Motor neuron (in vitro differentiated cells): Measurements from ENCODE around the gene HAGHL. TPM values are rescaled to one million over a fixed set of nuclear protein-coding genes. Genes with fewer than 3 reads are reported as not detected.
A peak's percentile ranks its signal among the peaks of the same experiment; 100 is the strongest.
"Not testable (repeated sequence)": the region's sequence is repeated elsewhere in the genome, so short reads cannot be mapped to it uniquely, and the experiment has no call there.

Source experiments
- ATAC-seq, 8 experiments: fragments of 200-7000 bp; cut with Tn5 transposase; replicated peaks in 6 of 8; 2 replicates each; pipeline ENCODE4 v1.8.0; 2021; ENCODE audit warnings: mild to moderate bottlenecking in 8 of 8, moderate library complexity in 8 of 8
- H3K27ac ChIP-seq, 2 donors: fragments of 250-450 bp; sonication (Bioruptor Pico); 2 replicates each; pipeline ENCODE4 v1.9.0; 2021; ENCODE audit warnings: antibody characterized with exemption in 2 of 2, mild to moderate bottlenecking in 2 of 2, moderate library complexity in 1 of 2
- H3K4me1 ChIP-seq, 2 donors: fragments of 250-450 bp; sonication (Bioruptor Pico); replicated peaks in 1 of 2; 2 replicates each; pipeline ENCODE4 v1.6.1; 2021; ENCODE audit warnings: antibody characterized with exemption in 2 of 2, mild to moderate bottlenecking in 2 of 2, moderate library complexity in 1 of 2
- H3K4me3 ChIP-seq, 5 donors: fragments of 250-450 bp; sonication (Bioruptor Pico); 2 replicates each; pipeline ENCODE4 v1.9.0; 2021; ENCODE audit warnings: antibody characterized with exemption in 5 of 5, mild to moderate bottlenecking in 5 of 5, moderate library complexity in 4 of 5
- WGBS, 10 experiments: fragments of 450-650 bp; shearing (Covaris generic); methylation state at CpG; one replicate each; pipeline ENCODE4 v1.0.0; 2022; 5-methylcytosine and 5-hydroxymethylcytosine counted together
- in situ Hi-C, 9 experiments: fragments of 400-800 bp; cut with MboI; loops; one replicate each; pipeline ENCODE4 v1.15.0; 2021; ENCODE audit warnings: low sequenced_read_pairs in 9 of 9, low pct_unique_long_range_greater_than_20kb in 2 of 9; ENCODE audit not compliant: unreplicated experiment in 9 of 9
- total RNA-seq, 8 experiments: library from RNA; unstranded; fragments of 300-600 nt; gene quantifications; 2 replicates each; pipeline versions ENCODE4 v1.2.3 to v1.2.4, GENCODE V29; 2022

HAGHL gene
- total RNA-seq, 8 experiments from 2014 or later, result 6.6 to 36.6 (median 14.2) TPM

GRCh38 chr16:754121-754607 is 27.3 kb downstream of the HAGHL start:
- ATAC-seq, H3K27ac ChIP-seq, in situ Hi-C loops, H3K4me3 ChIP-seq: not testable (repeated sequence)
- 20 to 100% (median 88%) methylated on average over 1 to 5 of the region's 11 CpGs; no CpG with 5 or more reads in 2 of the 10 experiments for WGBS, 10 experiments
- peaks cover 13 to 20% of the 10 kb centered on the region in 2 donors for H3K4me1 ChIP-seq

GRCh38 chr16:754656-755055 is 27.8 kb downstream of the HAGHL start:
- ATAC-seq, result peak in 3 of 8 experiments; percentile 10 to 20 (median 13)
- Histone ChIP-seq H3K4me3 (no peak overlapping the region), H3K27ac (no peak overlapping the region), H3K4me1 (peaks cover 13 to 20% of the 10 kb centered on the region in 2 donors)
- in situ Hi-C loops, result no loop called here
- WGBS, 10 experiments, result 17 to 78% (median 63%) methylated on average over 1 to 8 of the region's 11 CpGs; no CpG with 5 or more reads in 1 of the 10 experiments

DNA sequence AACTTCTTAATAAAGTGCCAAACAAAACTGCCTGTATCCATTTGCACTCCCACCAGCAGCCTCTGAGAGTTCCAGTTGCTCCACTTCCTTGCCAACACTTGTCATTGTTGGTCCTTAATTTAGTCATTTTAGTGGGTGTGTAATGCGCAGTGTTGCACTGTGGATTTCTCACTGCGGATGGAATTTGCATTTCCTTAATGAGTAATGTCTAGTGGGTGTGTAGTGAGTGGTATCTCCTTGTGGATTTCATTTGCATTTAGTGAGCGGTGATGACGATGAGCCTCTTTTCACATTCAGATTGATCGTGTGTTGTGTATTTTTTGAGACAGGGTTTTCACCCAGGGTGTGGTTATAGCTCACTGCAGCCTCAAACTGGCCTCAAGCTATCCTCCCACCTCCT is 29.5 kb downstream of the HAGHL start:
- Histone ChIP-seq H3K4me3 (no peak overlapping the region), H3K4me1 (peaks cover 10% of the 10 kb centered on the region in 2 donors), H3K27ac (no peak overlapping the region)
- in situ Hi-C loops, result no loop called here
- ATAC-seq, result peak in 5 of 8 experiments; percentile 17 to 99 (median 27)
- 0 to 100% (median 79%) methylated on average over 1 to 5 of the region's 5 CpGs; no CpG with 5 or more reads in 1 of the 10 experiments for WGBS, 10 experiments

DNA sequence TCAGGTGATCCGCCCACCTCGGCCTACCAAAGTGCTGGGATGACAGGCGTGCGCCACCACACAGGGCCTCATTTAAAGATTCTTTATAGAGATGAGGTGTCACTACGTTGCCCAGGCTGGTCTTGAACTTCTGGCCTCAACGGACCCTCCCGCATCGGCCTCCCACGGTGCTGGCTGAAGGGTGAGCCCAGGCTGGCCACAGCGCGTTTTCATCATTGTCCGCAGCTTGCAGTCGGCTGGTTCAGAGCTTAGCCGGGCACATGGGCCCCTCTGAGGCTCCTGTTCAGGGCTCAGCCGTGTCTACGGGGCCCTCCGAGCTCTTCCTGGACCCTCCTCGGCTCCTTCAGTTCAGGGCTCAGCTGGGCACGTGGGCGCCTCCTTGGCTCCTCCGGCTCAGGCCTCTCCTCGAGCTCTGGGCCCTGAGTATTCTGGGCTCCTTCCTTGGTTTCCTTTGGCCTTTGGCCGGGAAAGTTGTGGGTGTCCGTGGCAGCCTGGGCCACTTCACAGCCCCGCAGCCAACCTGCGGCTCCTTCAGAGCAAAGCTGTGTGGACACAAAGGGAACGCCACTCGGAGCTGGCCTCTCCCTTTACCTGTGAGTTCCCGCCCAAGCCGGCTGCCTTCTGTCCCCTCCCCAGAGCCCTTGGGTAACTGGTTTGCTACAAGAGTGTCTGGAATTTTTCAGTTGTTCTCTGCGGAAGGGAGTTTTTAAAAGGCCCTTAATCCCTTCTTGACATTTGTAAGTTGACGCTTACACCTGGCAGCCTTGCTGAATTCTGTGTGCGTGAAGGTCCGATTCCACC is 32.4 kb downstream of the HAGHL start:
- H3K4me3 ChIP-seq, result no peak overlapping the region
- peak overlapping the region in 1 of 2 donors; percentile 14 for H3K27ac ChIP-seq
- WGBS, 10 experiments, result 43 to 100% (median 93%) methylated on average over 1 to 17 of the region's 34 CpGs; no CpG with 5 or more reads in 2 of the 10 experiments
- H3K4me1 ChIP-seq, result peaks cover 0 to 7% of the 10 kb centered on the region in 2 donors
- in situ Hi-C loops, result no loop called here
- no peak for ATAC-seq

GRCh38 chr16:760065-760464 is 33.2 kb downstream of the HAGHL start:
- in situ Hi-C loops, result no loop called here
- no peak overlapping the region for H3K27ac ChIP-seq
- H3K4me3 ChIP-seq, result no peak overlapping the region
- 30 to 80% methylated on average over 1 to 2 of the region's 15 CpGs; no CpG with 5 or more reads in 8 of the 10 experiments for WGBS, 10 experiments
- ATAC-seq, result no peak
- H3K4me1 ChIP-seq, result peaks cover 3 to 7% of the 10 kb centered on the region in 2 donors

DNA sequence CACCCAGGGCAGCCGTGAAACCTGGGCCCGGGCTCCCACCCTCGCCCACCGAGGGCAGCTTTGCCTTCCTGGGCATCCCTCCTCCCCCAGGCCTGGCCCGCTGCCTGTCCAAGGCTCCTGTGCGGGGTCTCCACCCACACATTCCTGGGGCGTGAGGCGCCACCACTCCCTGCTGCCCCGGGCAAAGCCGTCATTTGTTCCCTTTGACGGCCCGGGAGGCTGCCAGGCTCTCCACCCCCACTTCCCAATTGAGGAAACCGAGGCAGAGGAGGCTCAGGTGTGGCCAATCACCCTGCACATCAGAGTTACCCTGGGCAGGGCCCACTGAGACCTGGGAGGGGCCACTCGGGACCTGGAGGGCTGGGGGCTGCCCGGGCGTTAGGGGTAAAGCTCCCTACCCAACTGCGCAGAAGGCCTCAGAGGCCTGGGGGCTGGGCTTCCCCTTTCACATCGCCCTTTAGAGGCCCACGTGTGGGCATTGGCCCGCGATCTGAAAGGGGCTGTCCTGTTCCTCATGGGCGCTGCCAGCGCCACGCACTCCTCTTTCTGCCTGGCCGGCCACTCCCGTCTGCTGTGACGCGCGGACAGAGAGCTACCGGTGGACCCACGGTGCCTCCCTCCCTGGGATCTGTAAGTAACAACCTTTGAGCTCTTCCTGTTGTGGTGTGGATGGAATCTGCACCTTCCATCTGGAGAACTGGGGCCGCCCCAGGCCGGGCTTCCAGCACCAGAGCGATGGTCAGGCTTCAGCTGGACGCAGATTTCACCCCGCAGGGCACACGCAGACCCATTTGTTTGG is 33.8 kb downstream of the HAGHL start, which contains the start of gene MSLN:
Gene MSLN (plus strand): TSS at position 190 of the 799 bp plus-strand sequence. CDS start 1,947 bp downstream, outside the sequence.
- no peak within 1 kb of the TSS for H3K4me3 ChIP-seq
- ATAC-seq, result peak in 2 of 8 experiments; percentile 10 to 47
- 53 to 100% (median 86%) methylated on average over 1 to 9 of the region's 37 CpGs; no CpG with 5 or more reads in 4 of the 10 experiments for WGBS, 10 experiments
- peak within 1 kb of the TSS in 1 of 2 donors; percentile 14 for H3K27ac ChIP-seq
- in situ Hi-C loops, result no loop called here
- H3K4me1 ChIP-seq, result peaks cover 5 to 7% of the 10 kb centered on the region in 2 donors

GRCh38 chr16:761625-762513 is 35.0 kb downstream of the HAGHL start:
- peak; percentile 37 to 65 (median 56) for ATAC-seq
- Histone ChIP-seq H3K4me3 (no peak overlapping the region), H3K27ac (no peak overlapping the region), H3K4me1 (peaks cover 5 to 7% of the 10 kb centered on the region in 2 donors)
- WGBS, 10 experiments, result 80 to 83% methylated on average over 1 of the region's 22 CpGs; no CpG with 5 or more reads in 8 of the 10 experiments
- in situ Hi-C loops, result no loop called here

DNA sequence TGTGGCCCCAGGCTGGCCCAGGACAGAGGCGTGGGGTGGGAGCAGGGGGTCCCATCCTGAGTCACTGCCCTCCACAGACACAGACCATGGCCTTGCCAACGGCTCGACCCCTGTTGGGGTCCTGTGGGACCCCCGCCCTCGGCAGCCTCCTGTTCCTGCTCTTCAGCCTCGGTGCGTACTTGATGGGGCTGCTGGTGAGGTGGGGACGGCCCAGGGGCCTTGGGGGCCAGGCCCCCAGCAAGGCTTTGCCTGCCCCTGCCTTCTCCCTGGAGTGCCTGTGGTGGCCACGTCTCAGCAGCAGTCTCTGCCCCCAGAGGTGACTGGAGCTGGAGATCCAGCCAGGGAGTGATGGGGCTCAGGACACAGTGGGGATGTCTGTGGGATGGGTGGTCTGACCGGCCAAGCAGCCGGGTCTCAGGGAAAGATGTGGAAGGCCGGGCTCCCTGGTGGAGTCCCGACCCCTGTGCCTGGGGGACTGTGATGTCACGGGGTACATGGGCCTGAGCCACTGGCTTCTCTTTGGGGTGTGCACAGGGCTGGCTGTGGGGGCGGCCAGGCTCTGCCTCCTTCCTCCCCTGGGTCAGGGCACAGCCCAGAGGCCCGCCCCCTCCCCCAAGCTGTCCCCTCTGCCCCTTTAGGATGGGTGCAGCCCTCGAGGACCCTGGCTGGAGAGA is 35.8 kb downstream of the HAGHL start:
- peak in 1 of 8 experiments; percentile 1 for ATAC-seq
- H3K4me1 ChIP-seq, result peaks cover 5 to 7% of the 10 kb centered on the region in 2 donors
- in situ Hi-C loops, result no loop called here
- no peak overlapping the region for H3K4me3 ChIP-seq
- H3K27ac ChIP-seq, result no peak overlapping the region
- WGBS, 10 experiments, result 44% methylated on average over 5 of the region's 17 CpGs; no CpG with 5 or more reads in 9 of the 10 experiments

DNA sequence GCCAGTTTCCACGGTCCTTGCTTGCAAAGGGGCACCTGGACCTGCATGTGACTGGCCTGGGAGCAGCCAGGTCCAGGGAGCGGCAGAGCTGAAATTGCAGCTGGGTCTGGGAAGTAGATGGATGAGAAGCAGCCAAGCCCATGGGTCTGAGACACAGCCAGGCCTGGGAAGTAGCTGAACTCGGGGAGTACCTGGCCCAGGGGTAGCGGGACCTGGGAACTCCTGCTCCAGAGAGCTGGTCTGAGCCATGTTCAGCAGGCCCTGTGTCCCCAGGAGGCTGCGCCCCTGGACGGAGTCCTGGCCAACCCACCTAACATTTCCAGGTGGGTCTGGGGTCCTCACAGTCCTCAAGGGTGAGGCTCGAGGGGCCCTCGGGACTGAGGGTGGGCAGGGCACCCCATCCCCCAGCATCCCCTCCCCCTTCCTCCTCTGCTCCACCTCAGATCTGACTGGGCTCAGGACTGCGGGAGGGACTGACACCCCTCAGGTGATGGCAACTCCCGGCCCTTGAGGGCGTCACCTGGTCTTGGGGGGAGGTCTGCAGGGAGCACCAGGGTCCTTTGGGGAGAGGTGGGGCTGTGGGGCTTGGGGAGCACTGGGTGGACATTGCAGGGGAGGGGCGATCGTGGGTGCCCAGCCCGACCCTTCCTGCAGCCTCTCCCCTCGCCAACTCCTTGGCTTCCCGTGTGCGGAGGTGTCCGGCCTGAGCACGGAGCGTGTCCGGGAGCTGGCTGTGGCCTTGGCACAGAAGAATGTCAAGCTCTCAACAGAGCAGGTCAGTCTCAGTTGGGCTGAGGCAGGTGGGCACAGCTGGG is 36.7 kb downstream of the HAGHL start:
- no peak overlapping the region for H3K4me3 ChIP-seq
- no peak overlapping the region for H3K27ac ChIP-seq
- no peak for ATAC-seq
- in situ Hi-C loops, result no loop called here
- peaks cover 8 to 13% of the 10 kb centered on the region in 2 donors for H3K4me1 ChIP-seq
- WGBS, 10 experiments, result 17 to 100% methylated on average over 1 of the region's 21 CpGs; no CpG with 5 or more reads in 8 of the 10 experiments

GRCh38 chr16:764184-764750 is 37.4 kb downstream of the HAGHL start:
- in situ Hi-C loops, result no loop called here
- H3K4me3 ChIP-seq, result no peak overlapping the region
- H3K27ac ChIP-seq, result no peak overlapping the region
- no peak for ATAC-seq
- peaks cover 11 to 18% of the 10 kb centered on the region in 2 donors for H3K4me1 ChIP-seq
- no CpG with 5 or more reads among the region's 20 CpGs for WGBS, 10 experiments
